ENCODE data around the gene WSCD2.
A peak's percentile ranks its signal among the peaks of the same experiment; 100 is the strongest.

Gene WSCD2
- total RNA-seq = 0 to 5.1 (median 0) reads per million in 17 experiments

DNA sequence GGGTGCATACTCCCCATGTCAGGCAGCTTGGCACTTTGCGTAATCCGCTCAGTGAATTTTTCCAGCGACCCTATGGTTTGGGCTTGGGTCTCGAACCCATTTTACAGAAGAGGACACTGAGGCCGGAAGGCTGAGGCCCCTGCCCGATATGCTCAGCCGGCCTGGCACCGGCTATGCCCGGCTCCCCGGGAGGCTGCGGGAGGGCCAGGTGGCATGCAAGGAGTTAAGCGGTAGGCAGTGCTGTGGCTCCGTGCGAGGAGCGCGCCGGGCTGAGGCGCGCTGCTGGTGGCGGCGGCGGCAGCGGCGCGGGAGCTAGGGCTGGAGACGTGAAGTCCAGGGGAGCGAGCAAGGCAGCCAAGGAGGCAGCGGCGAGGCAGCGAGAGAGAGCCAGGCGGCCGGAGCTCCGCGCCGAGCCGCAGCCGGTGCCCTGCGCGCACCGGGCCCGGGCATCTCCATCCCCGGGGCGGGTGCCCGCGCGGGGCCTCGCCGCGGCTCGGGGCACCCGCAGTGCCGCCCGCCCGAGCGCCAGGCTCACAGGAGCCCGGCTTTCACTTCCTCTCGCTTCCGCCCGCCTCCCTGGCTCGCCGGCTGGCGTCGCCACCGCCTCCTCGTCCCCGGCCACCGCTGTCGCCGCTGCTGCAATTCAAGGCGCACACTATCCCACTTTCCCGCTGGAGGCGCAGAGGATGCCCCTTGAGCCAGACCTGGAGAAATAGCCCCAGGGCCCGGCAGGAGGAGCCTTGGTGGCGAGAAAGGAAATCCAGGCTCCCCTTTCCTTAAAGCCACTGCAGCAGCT lies at the start of gene WSCD2:
WSCD2 (plus strand) TSS at position 272 of the 796 bp plus-strand sequence. CDS start 66,545 bp downstream, outside the sequence.
- peak; percentile 61 to 88 (median 76) for DNase-seq

DNA sequence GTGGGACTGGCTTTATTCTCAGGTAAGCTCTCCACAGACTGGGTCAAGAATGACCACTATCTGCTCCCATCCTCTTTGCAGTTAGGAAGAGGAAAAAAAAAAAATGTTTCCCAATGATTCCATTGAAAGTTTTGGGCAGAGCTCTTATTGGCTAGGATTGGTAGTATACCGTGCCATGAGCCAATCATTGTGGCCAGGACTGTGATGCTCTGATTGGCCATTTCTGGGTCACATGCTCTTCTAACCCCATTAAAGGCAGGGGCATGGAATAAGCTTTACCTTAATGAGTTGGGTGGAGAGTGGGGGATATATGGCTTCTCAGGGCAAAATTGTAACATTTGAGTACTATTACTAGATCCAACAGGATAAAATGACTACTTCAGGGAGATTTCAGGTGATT lies 49.4 kb upstream of the WSCD2 start:
- DNase-seq = no peak

DNA sequence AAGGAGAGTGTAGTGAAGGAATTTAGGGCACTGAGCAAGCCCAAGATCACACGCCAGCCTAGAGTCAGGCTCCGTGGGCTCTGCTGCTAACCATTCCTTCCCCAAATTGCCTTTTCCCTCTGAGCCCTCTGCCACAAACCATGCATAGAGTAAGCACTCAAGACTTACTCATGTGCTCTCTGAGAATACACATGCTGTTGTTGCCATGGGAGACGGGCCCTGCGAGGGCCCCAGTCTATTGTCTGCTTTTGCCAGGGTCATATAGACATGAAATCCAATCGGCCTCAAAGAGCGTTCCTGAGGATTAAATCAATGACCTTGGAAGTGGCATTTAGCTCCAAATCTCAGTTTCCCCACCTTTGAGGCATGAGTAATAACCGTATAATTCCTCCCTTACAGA lies 48.7 kb upstream of the WSCD2 start:
- no peak for DNase-seq

DNA sequence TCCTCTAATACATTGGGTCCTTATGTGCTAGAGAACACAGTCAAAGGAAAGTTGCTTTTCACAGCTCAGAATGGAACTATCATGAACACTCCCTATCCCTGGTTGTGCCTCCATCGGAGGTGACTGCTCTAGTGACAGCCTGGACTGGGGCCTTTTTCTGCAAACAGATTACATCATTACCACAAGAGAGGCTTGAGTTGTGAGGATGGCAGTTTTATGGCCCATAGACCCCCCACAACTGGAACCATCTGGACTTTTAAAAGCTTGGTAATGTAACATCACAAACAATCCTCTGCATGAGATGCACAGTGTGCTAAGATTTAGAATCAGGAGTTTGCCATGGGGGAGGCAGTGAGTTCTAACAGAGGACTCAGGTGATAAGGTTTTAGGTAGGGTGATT lies 46.6 kb upstream of the WSCD2 start:
- no peak for DNase-seq

DNA sequence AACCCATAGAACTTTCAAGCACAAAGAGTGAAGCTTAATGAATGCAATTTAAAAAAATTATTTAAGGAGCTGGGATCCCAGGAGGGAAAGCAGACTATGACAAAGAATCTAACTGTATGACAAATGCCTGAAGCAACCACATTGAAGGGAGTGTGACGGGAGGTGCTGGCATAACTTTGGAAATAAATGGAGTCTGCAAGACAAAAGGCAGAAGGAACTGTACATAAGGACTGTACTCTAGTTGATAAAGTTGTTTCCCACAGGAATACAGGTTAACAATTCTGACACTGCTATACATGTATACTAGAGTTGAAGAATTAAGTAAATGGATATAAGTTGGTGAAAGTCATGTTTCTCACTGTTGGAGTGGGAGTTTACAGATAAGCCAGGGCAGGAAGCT lies 41.2 kb upstream of the WSCD2 start:
- no peak for DNase-seq

DNA sequence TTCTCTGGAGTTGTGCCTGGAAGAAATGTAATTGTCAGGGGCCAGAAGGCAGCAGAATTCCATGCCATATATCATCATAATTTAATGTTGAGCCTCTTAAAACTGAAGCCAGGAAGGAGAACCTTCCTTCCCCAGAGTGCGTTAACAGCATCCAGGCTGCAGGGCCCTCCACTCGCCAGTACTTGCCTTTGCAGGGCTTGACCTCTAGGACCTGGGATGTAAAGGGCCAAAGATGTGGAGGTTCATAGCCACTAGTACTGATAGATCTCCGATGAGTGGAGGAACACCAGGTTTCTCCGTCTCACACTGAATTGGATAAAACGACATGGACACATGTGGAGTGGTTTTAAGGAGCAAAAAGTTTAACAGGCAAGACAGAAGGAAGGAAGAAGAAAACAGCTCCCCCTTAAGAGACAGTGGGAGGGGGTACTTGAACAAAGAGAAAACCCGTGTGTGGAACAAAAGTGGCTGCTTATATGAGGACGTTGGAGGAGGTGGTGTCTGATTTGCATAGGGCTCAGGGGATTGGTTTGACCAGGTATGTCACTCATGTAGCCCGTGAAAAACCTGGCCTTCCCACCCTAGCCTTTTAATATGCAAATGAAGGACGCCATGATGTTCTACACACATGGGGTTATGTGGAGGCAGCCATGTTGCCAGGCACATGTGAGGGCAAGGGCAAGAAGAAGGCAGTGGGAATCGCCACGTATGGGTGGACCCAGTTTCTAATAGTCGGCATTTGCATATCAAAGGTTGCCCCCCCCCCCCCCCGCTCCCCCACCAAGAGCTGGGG lies 38.8 kb upstream of the WSCD2 start:
- DNase-seq = no peak

DNA sequence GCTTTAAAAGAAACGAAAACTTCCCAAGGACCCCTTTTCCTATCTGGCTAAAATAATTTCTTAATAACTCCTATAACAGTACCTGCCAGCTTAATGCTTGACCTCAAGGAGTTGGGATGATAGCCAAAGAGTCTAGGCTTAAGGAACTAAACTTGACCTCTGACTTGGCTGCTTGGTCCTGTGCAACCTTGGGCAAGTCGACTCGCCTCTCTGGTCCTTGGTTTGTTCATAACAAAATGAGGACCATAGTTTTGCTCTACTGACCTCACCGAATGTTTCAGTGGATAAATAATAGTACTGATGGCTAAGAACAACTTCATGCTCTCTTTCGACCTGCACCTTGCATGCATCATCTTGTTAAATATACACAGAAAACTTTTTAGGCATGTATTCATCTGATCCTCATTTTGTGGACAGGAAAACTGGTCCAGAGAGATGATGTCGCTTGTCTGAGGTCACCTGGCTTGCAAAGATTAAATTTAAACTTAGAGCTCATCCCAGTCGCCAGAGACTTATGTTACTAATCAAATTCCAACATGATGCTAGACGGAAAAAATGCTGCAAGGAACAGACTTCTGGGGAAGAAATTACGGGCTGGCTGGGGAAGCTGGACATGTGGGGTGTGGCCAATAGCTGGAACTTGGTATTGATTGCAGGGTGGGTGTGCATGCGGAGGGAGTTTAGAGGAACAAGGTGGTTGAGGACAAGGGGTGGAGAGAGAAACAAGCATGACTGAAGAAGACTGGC lies 38.0 kb upstream of the WSCD2 start:
- no peak for DNase-seq

DNA sequence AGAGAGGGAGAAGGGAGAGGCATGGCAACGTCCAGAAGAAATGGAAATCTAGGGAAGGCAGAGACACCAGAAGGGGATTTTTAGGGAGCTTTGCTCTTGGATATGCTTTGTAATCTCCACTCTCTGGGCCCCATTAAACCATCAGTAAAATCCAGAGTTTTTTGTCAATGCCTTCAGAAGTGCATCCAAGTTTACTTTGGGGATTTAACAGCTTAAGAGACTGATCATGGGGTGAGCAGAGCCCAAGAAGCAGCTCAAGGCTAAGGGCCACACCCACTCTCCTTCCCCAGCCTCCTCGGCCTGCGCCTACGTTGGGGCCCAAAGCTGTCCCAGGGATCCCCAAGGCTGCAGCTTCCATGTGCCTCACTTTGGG lies 37.4 kb upstream of the WSCD2 start:
- no peak for DNase-seq

DNA sequence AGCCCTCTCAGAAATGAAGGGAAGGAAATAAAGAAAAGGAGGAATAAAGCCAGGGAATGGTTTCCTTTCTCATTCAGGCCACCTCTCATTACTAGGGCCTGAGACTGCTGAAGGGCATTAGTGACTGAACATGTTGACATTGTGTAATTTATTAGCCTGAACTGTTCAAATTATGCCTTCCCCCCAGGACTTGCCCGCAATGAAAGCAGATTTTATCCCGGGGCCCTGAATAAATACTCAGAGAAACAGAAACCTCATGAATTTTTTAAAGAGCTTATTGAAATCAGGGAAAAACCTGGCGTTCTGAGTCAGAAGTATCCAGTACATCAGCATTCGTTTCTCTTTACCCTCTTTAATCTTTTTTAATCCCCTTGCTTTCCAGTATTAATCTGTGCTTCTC lies 35.9 kb upstream of the WSCD2 start:
- no peak for DNase-seq

DNA sequence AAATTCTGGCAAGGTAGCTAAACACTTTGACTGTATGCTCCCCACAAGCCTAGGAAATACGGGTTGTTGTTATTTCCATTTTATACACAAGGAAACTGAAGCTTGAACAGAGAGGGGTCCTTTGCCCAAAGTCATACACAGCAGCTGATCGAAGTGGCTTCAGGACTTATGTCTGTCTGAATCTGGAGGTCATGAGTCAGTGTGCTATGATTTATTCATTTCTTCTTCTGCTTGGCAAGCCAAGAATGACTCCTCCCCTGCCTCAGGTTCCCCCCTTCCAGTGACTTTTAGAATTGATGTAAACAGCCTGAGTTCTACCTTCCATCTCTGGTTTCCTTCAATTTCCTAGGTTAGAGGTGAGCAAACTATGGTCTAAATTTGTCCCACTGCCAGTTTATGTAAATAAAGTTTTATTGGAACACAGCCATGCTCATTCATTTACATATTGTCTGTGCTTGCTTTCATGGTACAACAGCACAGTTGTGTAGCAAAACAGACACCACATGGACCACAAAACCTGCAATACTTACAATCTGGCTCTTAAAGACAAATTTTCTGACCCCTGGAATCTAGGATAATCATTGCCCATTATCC lies 34.9 kb upstream of the WSCD2 start:
- no peak for DNase-seq

DNA sequence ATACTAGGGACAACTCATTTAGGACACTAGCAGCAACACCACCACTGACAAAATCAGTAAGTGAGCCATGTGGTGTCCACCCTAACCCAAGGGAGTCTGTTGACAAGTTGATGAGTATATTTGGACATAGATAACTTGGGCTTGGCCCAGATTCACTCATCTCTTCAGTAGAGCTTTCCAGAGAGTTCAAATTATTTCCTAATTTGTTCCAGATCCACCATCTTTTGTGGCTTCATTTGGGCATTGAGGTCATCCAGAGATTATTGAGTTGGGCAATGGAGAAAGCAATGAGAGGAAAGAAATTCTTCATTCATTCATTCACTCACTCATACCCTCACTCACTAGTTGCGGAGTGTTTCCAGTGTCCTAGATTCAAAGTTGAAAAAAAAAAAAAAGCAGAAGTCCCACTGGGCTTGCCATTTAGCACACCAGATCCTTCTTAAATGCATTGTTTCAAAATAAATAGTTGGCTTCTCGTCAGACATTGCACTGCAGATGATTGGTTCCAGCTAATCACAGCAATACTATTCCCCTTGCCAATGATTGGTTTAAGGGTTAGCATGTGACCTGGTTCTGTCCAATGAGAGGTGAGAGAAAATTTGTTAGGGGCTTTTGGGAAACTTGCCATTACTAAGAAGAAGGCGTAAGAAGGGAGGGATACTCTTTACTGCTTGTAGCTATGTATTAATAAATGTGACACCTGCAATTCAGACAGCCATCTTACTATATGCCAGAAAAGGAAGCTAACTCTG lies 31.8 kb upstream of the WSCD2 start:
- DNase-seq = no peak

DNA sequence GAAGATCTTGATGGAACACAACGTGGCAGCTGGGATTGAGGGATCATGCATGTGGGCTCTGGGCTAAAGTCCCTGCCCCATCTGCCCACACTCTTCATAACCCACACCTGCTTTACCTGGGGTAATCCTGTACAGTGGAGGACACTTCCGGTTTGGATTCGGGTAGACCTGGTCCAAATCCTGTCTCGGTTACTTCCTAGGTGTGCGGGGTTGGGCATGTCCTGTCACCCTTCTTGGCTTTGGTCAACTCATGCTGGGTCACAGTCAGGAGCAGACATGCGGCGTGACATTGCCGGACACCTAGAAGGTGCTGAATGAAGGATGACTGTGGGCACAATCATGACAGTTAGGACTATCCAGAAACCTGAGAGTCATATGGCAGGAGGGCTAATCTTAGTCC lies 30.7 kb upstream of the WSCD2 start:
- no peak for DNase-seq

DNA sequence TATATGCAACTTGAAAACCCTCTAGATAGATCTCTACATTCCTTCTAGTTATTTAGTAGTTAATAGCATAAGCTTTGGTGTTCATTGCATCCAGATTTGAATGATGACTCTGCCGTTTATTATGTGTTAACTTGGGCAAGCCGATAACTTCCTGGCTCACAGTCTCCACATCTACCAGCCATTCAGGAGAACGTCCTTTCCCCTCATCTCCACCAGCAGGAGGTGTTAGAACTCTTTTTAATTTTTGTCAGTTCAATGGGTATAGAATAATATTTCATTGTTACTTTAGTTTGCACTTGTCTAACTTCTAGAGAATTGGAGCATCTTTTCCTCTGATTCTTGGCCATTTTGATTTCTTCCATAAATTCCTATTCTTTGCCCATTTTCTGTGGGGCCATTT lies 30.0 kb upstream of the WSCD2 start:
- DNase-seq = peak; percentile 30 to 51 (median 38)

DNA sequence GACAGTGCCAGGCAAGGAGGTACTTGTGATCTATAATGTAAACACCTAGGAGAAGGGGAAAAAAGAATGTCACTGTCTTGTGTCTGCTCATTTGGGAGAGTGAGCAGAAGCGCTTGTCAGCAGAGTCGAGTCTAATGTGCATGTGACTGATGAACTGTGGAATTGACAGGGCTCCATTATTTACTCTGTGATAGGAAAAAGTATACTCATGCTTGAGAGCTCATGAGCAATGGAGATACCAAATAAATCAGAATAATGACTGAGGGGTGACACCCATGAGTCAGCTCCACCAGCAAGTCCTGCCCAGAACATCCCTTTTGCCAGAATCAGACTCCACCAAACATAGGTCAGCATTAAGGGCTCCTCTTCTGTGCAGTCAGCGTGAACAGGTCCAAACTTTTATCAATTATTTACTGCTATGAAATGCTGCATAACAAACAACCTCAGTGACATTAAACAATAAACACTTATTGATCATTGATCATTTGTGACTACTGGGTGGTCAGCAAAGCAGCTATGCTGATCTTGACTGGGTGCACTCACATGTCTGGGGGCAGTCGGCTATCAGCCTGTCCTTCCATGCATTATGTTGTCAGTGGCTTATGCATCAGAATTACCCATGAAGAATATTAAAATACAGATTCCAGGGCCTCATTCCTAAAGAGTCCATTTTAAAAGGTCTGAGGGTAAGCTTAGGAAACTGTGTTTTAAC lies 29.2 kb upstream of the WSCD2 start:
- DNase-seq = no peak

DNA sequence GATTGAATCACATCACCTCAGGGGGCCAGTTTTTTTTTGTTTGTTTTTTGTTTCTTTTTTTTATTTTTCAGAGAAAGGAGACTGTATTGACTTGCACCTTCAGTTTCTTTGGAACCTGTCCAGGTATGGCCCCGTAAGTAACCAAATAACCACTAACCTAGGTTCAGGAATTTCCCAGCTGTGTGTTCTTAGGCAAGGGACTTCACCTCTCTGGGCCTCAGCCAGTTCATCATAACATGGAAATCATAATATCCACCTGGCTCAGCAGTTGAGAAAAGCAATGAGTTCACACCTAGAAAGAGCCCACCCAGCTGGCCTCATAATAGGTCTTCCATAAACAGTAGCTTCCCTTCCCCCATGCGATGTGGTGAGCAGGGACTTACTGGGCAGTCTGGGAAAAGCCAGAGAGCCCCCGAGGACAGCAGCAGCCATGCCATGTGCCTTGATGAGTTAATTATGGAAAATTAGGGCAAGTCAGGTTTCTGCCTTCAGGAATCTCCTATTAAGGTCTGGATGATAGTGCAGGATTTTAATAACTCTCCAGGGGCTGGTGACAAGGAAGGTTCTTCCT lies 27.4 kb upstream of the WSCD2 start:
- DNase-seq = no peak

DNA sequence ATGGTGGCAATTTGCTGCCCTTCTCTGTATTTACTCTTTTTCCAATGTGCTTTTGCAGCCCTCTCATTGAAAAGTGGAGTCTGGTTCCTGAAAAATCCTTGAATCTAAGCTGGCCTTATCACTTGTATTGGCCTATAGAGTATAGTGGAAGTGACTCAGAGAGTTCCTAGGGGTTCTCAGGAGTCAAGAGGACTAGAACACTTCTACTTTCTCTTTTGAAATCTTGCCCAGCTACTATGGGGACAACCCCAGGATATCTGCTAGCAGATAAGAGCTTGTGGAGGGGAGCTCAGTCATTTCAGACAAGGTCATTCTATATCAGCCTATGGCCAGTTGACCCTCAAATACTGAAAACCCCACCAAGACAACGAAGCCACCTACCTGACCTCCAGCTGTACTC lies 26.7 kb upstream of the WSCD2 start:
- DNase-seq = no peak

DNA sequence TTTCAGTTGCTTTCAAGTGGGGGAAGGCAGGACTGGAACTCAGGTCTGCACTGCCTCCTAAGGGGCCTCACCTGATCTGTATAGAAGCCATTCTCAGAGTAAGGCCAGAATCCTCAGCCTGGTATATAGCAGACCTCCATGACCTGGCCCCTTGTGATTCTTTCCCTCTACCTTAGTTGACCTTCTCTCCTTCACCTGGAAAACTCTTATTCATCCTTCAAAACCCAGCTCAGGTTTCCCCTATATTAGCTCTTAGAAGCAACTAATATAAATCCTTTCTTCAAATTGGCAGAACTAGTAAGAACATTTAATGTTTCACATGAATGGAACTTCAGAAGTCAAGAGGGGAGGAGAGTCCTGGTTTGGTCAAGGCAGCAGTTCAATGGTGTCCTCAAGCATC lies 26.0 kb upstream of the WSCD2 start:
- DNase-seq = no peak

DNA sequence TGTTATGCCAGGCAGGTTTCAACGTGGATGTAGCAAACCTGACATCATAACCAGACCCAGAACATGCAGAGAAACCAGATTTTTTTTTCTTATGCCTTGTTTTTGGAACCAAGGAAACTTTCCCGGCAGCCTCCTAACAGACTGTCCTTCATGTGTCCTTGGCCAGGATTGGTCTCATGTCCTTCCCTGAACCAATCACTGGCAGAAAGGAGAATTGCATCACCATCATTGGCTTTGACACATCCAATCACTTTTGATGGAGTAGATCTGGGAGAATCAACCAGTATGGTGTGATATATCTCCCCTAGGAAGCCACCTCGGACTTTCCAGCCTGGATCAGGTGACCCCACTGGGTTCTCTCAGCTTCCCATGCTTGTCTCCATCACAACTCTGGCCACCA lies 25.6 kb upstream of the WSCD2 start:
- DNase-seq = no peak

DNA sequence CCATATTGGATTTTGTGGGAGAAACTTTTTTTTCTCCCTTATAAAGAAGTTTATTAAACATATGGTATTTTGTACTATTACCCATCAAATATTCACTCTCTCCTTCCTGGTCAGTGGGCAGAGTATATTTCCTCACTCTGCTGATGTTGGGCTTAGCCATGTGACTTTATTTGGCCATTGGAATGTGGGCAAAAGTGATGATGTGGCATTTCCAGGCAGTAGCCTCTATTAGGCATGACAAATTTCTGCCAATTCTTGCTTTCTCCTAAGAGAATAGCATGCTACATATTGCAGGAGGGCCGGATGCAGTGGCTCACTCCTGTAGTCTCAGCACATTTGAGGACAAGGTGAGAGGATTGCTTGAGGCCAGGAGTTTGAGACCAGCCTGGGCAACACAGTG lies 24.4 kb upstream of the WSCD2 start:
- DNase-seq = peak in 1 of 4 experiments; percentile 10

DNA sequence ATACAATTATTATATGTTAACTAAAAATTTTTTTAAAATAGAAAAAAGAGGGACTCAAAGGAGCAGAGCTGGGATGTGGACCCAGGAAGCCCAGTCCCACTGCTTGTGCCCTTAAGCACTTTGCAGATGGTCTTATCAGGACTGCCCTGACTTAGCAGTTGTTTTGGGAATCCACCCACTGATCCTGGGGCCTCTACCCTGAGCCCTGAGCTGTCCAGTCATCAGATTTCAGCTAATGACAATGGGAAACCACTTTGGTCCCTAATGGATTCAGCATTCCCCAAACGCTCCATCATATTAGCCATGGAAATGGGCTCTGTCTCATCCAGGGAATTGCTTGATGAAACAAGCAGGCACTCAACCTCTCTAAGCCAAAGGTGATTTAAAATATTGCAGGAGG lies 22.5 kb upstream of the WSCD2 start:
- no peak for DNase-seq

DNA sequence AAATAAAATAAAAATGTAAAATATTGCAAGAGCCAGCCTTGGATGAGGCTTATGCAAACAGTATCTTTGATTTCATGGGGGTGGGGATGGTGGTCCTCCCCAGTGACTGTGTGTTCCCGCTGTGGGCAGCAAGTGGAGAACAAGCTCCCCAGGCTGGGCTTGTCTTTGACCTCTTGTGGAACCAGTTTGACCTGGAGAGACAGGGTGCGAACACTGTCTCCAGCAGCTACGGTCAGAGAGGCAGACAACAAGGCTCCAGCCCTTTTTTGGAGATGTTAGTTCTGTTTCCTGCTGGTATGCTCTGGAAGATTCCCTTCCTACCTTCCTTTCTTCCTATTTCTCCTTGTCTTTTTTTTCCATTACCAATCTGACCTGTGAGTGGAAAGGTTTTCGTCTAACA lies 21.8 kb upstream of the WSCD2 start:
- DNase-seq = no peak
